GM23248 (cell line): ENCODE results near the gene TAPT1.

Experiments
- EZH2 ChIP-seq: fragments of 200-600 bp; sonication (generic); IDR thresholded peaks from 2 replicates; pipeline ENCODE4 v1.6.1; 2018; ENCODE audit warnings: antibody characterized with exemption, mild to moderate bottlenecking; ENCODE audit not compliant: insufficient read depth, poor library complexity, severe bottlenecking
- EZH2phosphoT487 ChIP-seq: fragments of 200-600 bp; sonication (generic); IDR thresholded peaks from 2 replicates; pipeline ENCODE4 v1.6.1; 2018; ENCODE audit warnings: antibody characterized with exemption, moderate library complexity, mild to moderate bottlenecking, low read depth; ENCODE audit not compliant: insufficient read depth

DNA sequence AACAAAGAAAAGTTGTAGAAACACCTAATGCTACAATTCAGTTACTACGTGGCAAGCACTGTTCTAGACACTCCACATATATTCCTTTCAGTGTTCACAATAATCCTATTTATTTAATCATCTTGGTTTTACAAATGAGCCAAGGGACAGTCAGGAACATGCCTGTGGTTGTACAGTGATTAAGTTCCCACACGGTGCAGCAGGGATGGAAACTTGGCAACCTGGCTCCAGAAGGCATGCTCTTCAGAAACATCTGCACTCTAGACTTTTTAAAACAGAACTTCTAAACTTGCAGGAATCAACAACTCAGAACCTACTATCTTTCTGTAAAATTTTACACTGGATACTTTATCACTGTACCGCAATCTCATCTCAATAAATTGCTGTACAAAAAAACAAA lies 32.1 kb downstream of the TAPT1 start:
- no peak for TF ChIP-seq EZH2phosphoT487
- TF ChIP-seq EZH2: no peak
